Embryonic facial prominence (tissue), 1 donor: Measurements from ENCODE around the gene CIAO3.

Source experiments
- DNase-seq: peaks from one replicate; pipeline ENCODE4 v3.0.0-alpha.2; 2016; ENCODE audit errors: extremely low spot score

CIAO3 gene

DNA sequence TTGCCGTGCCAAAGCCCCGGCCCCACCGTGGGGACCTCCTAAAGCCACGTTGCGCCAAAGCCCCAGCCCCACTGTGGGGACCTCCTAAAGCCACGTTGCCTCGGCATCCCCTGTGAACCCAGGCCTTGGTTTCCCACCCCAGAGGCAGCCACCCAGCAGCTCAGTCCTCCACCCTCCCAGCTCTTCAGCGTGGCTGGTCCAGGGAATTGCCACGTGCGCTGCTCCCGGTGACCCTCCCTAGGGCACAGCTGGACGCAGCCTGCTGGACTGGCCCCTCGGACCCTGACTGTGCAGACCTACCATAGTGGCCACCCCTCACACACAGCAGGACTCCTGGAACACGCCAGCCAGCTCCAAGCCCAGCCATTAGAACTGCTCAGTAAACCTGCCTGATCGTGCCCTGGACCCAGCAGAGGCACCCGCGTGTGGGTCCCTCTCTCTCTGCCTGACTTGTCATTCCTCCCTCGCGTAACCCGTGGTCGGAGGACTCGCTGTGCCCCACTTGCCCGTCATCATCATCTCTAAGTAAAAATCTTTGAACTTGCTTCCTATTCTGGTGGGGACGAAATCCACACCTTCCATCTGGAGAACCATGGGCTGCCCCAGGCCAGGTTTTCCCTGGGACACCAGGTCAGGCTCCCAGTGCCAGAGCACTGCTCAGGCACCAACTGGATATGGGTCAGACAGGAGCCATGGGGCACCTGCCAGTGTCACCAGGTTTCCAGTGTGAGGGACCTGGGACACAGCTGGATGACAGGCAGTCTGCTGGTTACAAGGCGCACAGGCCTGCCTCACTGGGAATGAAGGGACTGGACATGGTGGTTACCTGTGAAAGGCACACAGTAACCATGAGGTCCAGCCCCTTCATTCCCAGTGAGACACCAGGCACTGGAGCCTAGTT, 5.6 kb downstream of the CIAO3 start:
- no peak for DNase-seq

DNA sequence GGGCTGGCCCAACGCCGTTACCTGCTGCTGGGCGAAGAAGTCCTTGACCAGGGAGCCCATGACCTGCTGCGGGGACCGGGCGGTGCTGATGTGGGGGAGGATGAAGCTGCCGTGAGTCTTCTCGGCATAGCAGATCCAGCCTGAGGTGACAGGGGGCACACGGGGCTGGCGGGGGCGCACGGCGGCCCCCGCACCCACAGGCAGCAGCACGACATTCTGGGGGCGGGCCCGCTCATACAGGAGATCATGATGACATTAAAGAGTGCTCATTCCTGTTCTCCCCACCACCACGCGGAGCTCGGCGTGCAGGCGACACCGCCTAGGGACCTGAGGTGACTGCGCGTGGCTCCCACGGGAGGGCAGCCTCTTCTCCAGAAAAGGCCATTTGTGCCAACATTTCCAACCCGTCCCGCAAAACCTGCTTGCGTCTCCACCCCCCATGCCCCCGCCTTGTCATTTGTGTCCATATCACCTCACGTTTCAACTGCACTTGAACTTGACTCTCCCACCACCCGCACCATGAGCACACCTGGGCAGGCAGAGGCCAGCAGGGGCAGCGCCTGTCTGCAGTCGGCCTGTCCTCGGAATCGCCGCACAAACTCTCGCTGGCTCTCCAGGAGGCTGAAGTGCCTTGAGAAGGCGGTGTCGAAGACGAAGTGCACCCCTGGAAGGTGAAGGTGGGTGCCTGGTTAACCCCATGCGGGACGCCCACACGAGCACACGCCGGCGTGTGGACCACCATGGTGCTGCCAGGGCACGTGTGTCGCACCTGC, 6.4 kb downstream of the CIAO3 start:
- DNase-seq: no peak

DNA sequence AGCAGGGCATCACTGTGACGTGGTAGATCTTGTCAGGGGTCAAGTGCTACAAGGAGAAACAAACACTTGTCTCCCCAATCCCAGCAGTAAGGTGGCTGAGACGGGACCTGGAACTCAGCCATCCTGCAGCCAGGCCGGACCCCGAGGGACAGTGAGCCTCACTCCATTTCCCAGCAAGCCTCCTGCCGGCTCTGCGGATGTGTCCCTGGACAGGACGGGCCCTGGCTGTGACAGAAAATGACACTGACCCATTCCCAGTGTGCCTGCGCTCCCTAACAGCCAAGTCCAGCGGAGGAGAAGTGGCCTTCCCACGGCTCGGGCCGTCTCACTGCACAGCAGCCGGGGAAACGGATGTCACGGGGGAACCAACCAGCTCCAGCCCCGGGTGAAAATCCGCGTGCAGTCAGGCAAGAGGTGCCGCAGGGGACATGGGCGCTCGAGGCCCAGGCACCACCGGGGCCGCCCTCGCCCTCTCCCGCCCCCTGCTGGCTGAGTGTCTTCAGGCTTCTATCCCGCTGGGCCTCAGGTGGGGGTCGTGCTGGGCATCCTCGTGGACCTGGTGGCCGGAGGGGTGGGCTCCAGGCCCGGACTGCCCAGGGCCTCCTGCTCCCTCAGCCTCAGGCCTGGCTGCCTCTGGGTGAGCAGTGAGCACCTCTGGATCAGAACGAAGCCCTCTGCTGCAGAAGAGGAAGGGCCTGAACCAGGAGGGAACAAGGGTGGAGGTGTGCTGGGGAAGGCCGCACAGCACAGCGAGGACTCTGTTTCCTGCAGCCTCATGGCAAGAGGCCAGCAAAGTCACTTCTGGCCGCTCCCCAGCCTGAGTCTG, 7.2 kb downstream of the CIAO3 start:
- DNase-seq: no peak

DNA sequence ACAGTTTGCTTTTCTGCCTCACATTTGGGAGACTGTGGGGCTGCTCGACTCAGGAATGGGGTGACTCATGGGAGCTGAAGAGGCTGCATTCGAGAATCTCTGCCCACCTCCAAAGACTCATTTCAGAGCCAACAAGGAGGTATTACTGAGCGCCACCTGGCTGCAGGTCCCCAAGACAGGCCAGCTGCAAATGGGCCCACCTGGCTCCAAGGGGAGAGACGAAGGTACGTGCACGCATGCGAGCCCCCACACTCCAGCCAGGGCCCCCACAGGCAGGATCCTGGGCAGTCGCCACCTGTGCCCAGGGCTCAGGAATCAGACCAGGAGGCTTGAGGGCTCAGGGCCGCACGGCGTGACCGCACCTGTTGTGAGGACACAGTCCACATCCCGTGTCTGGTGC, 7.9 kb downstream of the CIAO3 start:
- DNase-seq: no peak

DNA sequence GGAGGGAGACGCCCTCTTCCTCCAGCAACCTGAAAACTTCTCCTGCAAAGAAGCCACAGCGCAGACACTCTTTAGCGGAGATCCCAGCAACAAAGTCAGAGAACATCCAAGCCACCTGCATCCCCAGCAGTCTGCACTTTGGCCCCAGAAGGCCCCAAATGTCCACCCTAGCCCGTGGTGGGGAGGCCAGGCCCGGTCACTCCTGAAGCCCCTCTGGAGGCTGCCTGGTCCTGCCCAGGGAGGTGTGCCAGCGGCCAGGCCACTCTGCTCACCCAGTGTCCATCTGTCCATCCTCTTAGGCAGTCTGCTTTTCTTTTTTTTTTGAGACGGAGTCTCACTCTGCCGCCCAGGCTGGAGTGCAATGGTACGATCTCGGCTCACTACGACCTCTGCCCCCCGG, 8.5 kb downstream of the CIAO3 start:
- DNase-seq: no peak

DNA sequence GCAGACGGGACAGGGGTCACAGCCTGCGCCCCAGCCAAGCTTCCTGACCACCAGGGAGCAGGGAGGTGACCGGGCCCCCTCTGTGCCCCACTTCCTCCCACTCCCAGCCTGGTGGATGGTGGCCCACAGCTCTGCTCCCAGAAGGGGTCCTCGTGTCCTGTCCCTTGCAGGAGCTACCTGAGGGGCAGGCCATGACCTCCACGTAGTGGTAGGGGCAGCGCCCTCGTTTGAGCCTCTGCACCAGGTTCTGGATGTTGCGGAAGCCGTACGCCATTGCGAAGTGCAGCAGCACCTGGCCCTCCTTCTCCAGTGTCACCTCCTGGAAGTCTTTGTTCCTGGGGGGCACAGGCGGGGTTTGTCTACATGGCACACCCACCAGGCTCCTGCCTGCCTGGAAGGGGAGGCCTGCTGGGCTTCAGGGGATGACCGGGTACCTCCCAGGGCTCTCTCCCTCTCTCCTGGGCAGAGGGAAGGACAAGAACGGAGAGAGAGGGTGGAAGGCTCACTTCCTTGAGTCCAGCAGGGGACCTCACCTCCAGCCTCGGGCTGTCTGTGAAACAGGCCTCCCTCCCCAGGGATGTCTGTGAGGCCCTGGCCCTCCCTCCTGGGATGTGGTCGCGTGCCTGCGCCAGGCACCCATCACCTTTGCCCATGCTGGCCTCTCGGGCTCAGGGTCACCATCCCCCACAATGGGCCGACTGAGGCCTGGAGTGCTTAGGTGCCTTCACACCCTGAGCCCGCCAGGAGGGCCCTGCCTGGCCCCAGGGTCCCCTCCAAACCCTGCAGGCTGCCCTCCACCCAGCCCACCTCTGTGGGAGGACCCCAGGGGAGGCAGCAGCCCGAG, 9.9 kb downstream of the CIAO3 start:
- no peak for DNase-seq

DNA sequence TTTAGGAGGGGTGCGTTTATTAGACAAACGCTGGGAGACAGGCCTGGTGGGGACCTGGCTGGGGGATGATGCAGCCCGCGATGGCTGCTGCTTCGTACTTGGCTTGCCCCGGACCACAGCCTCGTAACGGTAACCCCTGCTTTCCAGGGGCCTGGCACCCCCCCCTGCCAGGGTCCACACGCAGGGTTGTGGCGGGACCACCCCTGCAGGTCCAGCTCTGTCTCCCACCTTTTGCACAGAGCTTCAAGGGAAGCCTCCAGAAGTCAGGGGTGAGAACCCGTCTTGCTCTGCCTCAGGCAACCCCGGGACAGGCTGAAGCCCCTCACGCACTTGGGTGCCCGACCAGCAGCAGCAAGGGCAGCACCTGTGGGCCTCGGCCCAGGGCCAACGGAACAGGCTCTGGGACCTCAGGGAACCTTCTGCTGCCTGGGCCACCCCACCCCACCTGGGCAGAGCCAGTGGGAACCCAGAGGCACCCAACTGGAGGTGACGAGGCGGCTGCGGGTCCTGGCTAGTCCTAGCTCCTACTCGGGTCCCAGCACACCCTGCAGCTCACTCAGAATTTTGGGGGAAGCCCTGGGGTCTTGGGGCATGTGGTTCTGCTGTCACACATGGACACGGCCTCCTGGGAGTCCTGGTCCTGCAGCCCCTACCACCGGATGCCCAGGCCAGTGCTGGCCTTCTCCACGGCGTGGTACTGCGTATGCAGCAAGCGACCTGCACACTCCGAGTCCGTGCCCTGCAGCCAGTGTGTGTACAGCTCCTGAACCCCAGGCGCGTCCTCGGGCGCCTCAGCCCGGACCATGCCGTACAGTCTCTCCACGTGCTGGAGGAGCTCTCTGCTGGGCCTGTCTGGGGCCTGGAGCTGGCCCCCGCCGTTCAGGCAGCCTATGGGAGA, 10.8 kb downstream of the CIAO3 start:
- DNase-seq: no peak

DNA sequence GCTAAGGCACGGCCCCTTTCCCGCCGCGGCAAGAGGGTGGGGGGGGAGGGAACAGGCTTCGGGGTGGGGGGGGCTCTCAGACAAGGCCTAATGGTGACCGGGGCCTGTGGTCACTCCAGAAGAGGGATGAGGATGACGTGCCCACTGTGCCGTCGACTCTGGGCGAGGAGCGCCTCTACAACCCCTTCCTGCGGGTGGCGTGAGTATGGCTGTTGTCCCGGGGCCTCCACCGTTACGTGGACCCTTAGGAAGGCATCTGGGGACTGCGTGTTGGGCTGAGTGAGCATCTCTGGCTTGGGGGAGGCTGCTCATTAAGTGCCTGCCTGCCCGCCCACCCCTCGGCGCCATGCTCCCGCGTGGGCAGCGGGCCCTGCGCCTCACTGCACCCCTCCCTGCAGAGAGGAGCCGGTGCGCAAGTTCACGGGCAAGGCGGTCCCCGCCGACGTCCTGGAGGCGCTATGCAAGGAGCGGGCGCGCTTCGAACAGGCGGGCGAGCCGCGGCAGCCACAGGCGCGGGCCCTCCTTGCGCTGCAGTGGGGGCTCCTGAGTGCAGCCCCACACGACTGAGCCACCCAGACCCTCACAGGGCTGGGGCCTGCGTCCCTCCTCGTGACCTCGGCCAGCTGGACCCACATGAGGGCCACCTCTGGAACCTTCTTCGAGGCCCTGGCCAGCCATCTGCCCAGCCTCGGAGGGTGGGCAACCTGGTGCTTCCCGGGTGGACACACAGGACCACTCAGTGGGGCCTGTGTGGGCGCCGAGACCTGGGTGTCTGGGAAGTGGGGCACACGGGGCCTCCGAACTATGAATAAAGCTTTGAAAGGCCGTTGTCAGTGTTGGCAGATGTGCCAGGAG, 11.7 kb downstream of the CIAO3 start:
- no peak for DNase-seq

DNA sequence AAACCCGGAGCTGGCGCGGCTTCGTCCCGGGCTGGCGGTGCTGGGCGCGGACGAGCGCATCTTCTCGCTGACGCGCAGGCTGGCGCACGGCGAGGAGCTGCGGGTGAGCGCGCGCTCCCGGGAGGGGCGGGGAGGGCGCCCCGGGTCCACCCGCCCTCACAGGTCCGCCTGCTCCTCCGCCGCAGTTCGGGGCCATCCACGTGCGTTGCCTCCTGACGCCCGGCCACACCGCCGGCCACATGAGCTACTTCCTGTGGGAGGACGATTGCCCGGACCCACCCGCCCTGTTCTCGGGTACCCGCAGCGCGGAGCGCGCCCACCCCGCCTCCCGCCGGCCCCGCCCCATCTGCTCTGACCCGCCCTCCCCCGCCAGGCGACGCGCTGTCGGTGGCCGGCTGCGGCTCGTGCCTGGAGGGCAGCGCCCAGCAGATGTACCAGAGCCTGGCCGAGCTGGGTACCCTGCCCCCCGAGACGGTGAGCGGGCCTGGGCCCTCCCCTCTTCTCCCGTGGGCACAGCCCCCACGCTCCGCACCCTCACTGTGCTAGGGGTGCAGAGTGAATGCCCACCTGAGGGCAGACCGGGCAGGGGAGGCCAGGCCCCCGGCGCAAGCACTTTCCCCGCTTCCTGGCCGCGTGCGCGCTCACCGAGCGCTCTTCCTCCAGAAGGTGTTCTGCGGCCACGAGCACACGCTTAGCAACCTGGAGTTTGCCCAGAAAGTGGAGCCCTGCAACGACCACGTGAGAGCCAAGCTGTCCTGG, 12.5 kb downstream of the CIAO3 start:
- no peak for DNase-seq

DNA sequence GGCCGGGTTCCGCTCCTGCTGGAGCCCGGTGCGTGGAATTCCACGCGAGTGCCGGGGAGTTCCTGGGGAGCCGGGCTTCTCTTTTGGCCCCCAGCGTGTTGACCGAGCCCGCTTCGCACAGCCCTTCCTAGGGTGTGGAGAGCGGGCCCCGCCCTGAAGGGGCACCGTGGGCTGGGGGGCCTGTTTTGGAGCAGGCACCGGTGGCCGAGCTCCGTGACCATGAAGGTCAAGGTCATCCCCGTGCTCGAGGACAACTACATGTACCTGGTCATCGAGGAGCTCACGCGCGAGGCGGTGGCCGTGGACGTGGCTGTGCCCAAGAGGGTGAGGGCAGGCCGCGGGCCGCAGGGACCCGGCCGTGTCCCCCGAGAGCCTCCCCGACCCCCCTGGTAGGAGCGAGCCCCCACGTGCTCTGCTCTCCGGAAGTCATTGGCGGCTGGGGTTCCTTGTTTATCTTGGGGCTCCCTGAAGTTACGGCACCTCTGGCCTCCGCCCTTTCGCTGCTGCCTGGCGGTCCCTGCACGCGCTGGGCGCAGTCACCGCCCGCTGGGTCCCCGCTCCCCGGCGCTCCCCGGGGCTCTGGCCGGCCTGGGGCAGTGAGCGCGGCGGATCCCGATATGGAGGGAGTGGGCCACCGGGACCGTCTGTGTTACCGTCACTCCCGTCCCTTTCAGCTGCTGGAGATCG, 13.4 kb downstream of the CIAO3 start:
- no peak for DNase-seq

DNA sequence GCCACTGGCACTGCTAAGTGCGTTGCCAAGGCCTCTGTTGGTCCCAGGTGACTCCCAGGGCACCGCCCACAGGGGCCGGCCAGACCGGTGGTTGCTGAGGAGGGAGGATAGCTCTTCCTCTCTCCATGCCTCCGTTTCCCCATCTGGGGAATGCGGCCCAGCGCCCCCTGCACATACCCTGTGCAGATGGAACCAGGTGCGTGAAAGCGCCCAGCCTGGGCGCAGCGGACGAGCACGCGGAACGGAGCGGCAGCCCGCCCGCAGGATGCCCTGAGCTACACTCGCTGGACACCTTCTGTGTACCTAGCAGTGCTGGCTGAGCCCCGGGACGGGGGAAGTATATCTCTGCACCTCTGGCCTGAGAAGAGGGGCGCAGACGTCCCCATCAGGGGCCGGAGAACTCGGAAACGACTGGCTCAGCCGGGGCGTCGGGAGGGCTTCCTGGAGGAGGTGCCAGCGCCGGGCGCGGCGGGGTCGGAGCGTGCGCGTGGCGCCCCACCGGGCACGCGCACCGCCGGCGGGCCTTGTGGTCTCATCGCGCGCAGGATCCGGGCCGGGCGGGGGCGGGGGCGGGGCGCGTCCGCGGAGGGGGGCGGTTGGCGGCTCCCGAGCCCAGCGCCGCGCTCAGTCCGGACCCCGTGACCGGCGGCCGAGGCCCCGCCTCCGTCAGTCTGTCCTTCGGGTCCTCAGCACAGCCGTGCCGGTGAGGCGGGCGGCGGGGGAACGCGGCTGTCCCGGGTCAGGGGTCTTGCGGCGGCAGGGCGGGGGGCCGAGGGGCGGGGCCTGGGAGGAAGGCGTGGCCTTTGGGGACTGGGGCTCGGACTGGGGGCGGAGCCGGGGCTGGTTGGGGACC, 14.1 kb downstream of the CIAO3 start, which contains the start of the genes CCDC78 and HAGHL:
TSS of gene CCDC78 (minus strand) at position 6 of the 853 bp plus-strand sequence. CDS start 76 bp downstream, outside the sequence.
TSS of gene HAGHL (plus strand) at position 669 of the 853 bp plus-strand sequence. CDS start 404 bp downstream, outside the sequence.
- DNase-seq: no peak

DNA sequence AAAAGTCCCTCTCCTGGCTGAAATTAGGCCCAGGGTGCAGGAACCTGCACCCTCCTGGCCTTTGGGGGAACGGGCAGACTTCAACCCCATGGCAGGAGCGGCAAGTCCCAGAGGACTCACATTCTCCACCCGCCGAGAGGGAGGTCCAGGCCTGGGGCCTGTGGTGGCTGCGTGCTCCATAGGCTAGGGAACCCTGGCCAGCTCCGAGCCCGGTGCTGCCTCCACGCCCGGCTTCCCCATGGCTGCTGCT, 14.7 kb downstream of the CIAO3 start:
- no peak for DNase-seq

DNA sequence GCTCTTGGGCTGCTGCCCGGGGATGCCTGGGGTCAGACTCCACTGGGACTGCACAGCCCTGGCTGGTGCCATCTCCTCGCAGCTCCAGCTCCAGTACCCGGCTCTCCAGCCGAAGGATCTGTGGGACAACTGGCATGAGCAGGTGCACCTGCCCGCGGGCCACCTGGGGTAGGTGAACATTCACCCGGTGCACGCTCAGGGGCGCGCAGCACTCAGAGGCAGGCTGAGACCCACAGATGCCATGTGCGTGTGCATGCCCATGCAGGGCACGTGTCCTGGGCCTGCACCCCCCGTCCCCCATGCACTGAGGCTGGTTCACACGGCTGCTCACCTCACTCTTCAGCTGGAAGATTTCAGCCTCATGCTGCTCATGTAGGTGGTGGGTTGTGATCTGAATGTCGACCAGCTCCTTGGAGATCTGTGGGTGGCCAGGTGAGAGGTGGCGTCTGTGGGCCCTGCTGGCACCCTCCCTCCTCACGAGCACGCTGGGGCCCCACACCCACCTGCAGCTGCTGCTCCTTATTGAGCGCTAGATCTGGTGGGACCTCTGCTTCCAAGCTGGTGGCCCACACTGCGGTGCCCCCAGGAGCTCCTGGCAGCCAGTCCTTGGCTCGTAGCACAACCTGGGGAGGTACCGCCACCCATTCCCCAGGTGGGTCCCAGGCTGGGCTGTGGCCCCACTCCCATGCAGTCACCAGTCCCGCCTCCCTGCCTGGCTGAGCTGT, 15.2 kb downstream of the CIAO3 start:
- DNase-seq: no peak

DNA sequence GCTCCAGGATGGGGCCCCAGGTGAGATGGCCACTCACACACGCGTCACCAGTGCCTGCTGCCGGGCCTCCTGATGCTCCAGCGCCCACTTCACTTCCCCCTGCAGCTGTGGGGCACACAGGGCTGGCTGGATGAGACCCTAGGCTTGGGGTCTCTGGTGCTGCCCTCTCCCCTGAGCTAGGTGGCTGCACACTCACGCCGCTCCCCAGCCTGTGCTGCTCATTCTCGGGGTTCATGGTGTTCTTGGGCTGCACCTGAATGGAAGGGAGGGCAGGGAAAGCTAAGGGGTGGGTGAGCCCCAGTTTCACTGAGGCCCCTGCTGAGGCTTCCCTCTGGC, 15.8 kb downstream of the CIAO3 start:
- no peak for DNase-seq

DNA sequence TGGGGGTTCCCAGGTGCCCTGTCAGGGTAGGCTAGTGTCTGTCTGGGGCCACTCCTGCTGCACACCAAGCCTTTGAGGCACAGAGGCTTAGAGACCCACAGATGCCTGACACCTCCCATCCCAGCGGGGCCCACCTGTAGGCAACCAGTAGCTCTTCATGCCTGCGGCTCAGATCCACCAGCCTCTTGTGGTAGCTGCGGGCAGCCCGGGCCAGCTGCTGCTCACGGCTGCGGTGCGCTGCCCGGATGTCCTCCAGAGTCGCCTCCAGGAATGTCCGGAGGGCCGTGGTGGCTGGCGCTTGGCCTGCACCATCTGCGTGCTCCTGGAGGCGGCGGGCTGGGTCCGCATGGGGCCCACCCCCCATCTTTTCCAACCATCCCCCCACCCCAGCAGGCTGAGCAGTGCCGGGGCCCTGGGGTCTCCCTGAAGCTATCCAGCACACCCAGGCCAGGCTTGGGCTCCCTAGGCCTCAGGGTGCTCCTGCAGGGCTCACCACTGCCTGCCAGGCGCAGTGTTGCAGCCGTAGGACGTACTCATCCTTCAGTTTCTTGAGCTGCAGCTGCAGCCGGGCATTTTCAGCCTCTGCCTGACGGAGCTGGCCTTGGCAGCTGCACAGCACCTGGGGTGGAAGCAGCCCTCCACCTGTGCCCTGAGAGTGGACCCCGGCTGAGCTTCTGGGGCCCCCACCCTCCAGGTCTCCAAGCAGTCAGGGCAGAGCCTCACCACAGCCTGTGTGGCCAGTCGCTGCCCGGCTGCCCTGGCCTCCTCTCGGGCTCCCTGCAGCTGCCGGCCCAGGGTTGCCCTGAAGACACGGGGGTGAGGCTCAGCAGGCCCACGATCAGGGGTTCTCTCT, 16.4 kb downstream of the CIAO3 start:
- no peak for DNase-seq
